Sigmoid colon (tissue), 4 donors: Measurements from ENCODE around the gene SLF2.

Source experiments
- EP300 ChIP-seq, 4 donors: sonication (generic); formaldehyde crosslinking; IDR thresholded peaks; one replicate each; pipeline ENCODE4 v1.6.1; 2017; ENCODE audit warnings: antibody characterized with exemption in 4 of 4
- POLR2A ChIP-seq, 2 donors: fragments of 450-650 bp; IDR thresholded peaks; one replicate each; pipeline ENCODE4 v1.6.1; 2016; ENCODE audit warnings: antibody characterized with exemption in 2 of 2, mild to moderate bottlenecking in 2 of 2, moderate library complexity in 2 of 2
- POLR2AphosphoS5 ChIP-seq, 4 donors: sonication (generic); formaldehyde crosslinking; IDR thresholded peaks; one replicate each; pipeline ENCODE4 v1.6.1; 2017; ENCODE audit warnings: antibody characterized with exemption in 4 of 4
- TF ChIP-seq, protein P1 (sequence below), 4 experiments: fragments of 450-650 bp in 3 of 4; fragments of 200-600 bp in 1 of 4; IDR thresholded peaks; one replicate each; pipeline ENCODE4 v1.5.1; 2016 to 2019; ENCODE audit warnings: antibody characterized with exemption in 4 of 4, mild to moderate bottlenecking in 3 of 4, moderate library complexity in 2 of 4

DNA sequence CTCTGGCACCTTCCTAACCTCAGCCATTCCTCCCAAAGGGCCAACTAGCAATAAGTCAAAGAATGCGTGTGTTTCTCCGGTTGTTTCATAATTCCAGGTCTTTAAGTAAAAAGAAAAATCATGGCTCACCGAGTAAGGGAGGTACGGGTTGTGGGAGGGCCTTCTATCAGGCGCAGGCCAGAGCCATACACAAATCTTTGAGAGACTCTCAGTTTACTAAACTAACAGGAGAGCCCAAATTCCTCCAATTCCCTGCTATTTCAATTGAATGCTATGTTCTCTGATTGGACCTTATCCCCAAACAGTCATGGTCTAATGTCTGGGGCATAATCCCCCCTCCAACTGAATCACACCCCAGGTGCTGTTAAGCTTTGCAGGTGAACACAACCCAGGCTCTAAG is 26.2 kb upstream of the SLF2 start:
- TF ChIP-seq, protein P1, sequence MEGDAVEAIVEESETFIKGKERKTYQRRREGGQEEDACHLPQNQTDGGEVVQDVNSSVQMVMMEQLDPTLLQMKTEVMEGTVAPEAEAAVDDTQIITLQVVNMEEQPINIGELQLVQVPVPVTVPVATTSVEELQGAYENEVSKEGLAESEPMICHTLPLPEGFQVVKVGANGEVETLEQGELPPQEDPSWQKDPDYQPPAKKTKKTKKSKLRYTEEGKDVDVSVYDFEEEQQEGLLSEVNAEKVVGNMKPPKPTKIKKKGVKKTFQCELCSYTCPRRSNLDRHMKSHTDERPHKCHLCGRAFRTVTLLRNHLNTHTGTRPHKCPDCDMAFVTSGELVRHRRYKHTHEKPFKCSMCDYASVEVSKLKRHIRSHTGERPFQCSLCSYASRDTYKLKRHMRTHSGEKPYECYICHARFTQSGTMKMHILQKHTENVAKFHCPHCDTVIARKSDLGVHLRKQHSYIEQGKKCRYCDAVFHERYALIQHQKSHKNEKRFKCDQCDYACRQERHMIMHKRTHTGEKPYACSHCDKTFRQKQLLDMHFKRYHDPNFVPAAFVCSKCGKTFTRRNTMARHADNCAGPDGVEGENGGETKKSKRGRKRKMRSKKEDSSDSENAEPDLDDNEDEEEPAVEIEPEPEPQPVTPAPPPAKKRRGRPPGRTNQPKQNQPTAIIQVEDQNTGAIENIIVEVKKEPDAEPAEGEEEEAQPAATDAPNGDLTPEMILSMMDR (IDR thresholded peaks at IDR 0.05) = no peak
- TF ChIP-seq EP300 (IDR thresholded peaks at IDR 0.05) (no peak), POLR2A (IDR thresholded peaks at IDR 0.05) (no peak), POLR2AphosphoS5 (IDR thresholded peaks at IDR 0.05) (no peak)
